Thyroid gland (tissue), 4 donors: ENCODE measurements around the gene PSKH1. TPM values are rescaled to one million over a fixed set of nuclear protein-coding genes. Genes with fewer than 3 reads are reported as not detected.

ENCODE experiments used
- DNase-seq, 2 donors: peaks; one replicate each; pipeline ENCODE4 v3.0.0-alpha.2; 2019
- H3K27ac ChIP-seq, 3 donors: fragments of 200-600 bp; sonication (generic); 1 replicate in 2 of 3; 2 replicates in 1 of 3; pipeline ENCODE4 v1.5.1; 2016 to 2019; ENCODE audit warnings: mild to moderate bottlenecking in 1 of 3, moderate library complexity in 1 of 3
- H3K27me3 ChIP-seq: fragments of 200-600 bp; sonication (generic); one replicate; pipeline ENCODE4 v1.5.1; 2019
- H3K36me3 ChIP-seq, 2 donors: fragments of 200-600 bp; sonication (generic); one replicate each; pipeline ENCODE4 v1.5.1; 2016 to 2019
- H3K4me1 ChIP-seq, 2 donors: fragments of 200-600 bp; sonication (generic); one replicate each; pipeline ENCODE4 v1.5.1; 2017 to 2019
- H3K4me3 ChIP-seq, 3 donors: fragments of 200-600 bp; sonication (generic); replicated peaks in 1 of 3; 1 replicate in 2 of 3; 2 replicates in 1 of 3; pipeline ENCODE4 v1.5.1; 2016; ENCODE audit warnings: mild to moderate bottlenecking in 1 of 3
- H3K9me3 ChIP-seq: fragments of 200-600 bp; sonication (generic); one replicate; pipeline ENCODE4 v1.5.1; 2017
- POLR2A ChIP-seq, 2 donors: fragments of 450-650 bp; IDR thresholded peaks; one replicate each; pipeline ENCODE4 v1.6.1; 2017; ENCODE audit warnings: antibody characterized with exemption in 2 of 2, mild to moderate bottlenecking in 2 of 2, moderate library complexity in 1 of 2
- WGBS, 2 donors: methylation state at CpG; one replicate each; pipeline ENCODE4 v1.1.5; 2017; 5-methylcytosine and 5-hydroxymethylcytosine counted together
- intact Hi-C: fragments of 100-400 bp; cut with DNase I; formaldehyde crosslinking; loops from one replicate; pipeline ENCODE4 v1.15.1; 2023
- total RNA-seq, 4 donors: library from RNA; depleted of rRNA; stranded (reverse); fragments of >200 nt; gene quantifications; one replicate each; pipeline ENCODE4 v1.2.3, GENCODE V29; 2016
- TF ChIP-seq, protein P1 (sequence below), 6 experiments: fragments of 200-600 bp in 3 of 6; fragments of 450-650 bp in 3 of 6; sonication (generic) in 3 of 6; IDR thresholded peaks; one replicate each; pipeline ENCODE4 v1.5.1; 2016 to 2019; ENCODE audit warnings: antibody characterized with exemption in 6 of 6, mild to moderate bottlenecking in 2 of 6, inconsistent platforms in 1 of 6, moderate library complexity in 1 of 6

Gene PSKH1
- total RNA-seq, 4 donors from 2014 or later = 20.3 to 35.7 (median 28.8) TPM

DNA sequence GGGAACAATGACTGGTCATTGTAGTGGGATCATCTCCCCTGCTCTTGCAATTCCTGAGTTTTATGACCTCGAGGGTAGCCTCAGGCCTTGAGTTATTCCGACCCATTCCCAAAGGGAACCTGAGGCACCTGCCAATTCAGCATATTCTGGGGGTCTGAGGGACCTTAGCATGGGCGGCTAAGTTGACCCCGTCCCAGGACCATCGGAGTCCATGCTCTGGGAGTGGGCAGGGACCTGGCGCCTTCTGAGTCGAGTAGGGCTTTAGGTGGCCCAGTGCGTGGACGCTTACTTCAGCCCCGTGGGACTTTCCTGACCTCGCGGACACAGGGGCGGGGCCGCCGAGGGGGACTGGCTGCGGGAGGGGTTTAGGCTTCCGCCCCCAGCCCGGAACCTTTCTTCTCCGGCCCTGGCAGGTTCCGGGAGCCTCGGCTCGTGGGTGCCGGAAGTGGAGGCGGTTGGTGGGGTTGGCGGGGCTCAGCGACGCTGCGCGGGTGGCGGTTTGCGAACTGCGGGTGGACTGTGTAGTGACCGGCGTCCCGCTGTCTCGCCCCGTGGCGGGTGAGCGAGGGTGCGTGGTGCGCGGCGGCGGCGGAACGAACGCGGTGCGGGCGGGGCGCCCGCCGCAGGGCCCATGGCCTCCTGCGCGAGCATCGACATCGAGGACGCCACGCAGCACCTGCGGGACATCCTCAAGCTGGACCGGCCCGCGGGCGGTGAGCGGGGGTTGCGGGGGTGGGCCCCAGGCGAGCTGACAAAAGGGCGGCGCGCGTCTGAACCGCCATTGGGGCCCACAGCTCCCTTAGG, 20.2 kb upstream of the PSKH1 start, which contains the start of gene EDC4:
EDC4 (plus strand) TSS at position 422 of the 804 bp plus-strand sequence; CDS start at position 632, 210 bp downstream.
- intact Hi-C loops = no loop called here

DNA sequence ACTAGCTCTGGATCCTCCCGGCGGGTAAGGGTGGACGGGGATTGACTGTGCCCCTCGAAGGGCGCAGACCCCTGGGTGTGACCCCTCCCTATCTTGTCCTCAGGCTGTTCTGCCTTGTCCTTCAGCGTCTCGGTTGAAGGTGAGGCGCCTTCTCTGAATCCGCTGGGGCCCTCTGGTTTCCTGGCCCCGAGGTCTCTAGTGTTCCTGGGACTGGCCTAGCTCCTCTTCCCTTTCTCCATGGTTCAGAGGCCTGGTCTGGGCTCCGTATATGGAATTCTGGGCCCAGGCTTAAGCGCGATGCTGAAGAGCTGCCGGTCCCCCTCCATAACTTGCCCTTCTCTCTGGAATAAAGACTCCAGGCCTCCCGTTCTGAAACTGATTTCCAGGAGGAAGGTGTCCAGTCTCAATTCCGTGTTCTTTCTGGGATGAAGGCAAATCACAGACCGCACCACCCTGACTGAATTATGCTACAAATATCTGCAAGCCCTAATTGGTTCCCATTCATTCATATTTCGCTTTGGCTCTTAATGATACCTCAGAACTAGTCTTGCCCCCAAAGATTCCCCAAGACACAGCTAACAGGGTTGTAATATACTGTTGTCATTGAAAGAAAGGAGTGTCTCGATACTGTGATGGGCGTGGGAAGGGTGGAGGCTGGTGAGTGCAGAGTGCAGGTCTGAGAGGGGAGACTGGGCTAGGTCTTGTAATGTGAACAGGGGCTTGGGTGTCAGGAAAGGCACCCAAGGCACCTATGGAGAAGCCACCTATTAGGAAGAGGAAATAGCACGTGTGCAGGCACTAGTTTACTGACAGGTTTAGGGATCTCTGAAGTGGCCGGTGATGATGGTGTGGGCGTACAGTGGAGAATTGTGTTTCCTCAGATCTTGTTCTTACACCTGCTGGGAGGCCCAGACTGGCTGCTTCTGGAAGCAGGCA, 19.4 kb upstream of the PSKH1 start:
- H3K36me3 ChIP-seq = peaks cover 25 to 34% of the 10 kb centered on the region in 2 donors
- intact Hi-C loops = no loop called here
- peak overlapping the region; percentile 60 to 92 (median 90) for H3K4me3 ChIP-seq
- H3K27me3 ChIP-seq = no peaks in the 10 kb centered on the region
- no peak for DNase-seq
- WGBS, 2 donors = 15 to 27% methylated on average over 13 to 23 of the region's 23 CpGs
- H3K27ac ChIP-seq = peak overlapping the region in 2 of 3 donors; percentile 37 to 39
- no peaks in the 10 kb centered on the region for H3K9me3 ChIP-seq
- TF ChIP-seq, protein P1, sequence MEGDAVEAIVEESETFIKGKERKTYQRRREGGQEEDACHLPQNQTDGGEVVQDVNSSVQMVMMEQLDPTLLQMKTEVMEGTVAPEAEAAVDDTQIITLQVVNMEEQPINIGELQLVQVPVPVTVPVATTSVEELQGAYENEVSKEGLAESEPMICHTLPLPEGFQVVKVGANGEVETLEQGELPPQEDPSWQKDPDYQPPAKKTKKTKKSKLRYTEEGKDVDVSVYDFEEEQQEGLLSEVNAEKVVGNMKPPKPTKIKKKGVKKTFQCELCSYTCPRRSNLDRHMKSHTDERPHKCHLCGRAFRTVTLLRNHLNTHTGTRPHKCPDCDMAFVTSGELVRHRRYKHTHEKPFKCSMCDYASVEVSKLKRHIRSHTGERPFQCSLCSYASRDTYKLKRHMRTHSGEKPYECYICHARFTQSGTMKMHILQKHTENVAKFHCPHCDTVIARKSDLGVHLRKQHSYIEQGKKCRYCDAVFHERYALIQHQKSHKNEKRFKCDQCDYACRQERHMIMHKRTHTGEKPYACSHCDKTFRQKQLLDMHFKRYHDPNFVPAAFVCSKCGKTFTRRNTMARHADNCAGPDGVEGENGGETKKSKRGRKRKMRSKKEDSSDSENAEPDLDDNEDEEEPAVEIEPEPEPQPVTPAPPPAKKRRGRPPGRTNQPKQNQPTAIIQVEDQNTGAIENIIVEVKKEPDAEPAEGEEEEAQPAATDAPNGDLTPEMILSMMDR (IDR thresholded peaks at IDR 0.05) = no peak
- TF ChIP-seq POLR2A (IDR thresholded peaks at IDR 0.05) = no peak
- peaks cover 18 to 22% of the 10 kb centered on the region in 2 donors for H3K4me1 ChIP-seq

More for the DNA sequence above, 20.2 kb upstream of the PSKH1 start, which contains the start of gene EDC4:
- DNase-seq = peak; percentile 81 to 82
- Histone ChIP-seq H3K27ac (peak within 1 kb of the TSS; percentile 37 to 67 (median 39)), H3K9me3 (no peaks in the 10 kb centered on the region), H3K4me1 (peaks cover 18 to 22% of the 10 kb centered on the region in 2 donors), H3K36me3 (peaks cover 16 to 34% of the 10 kb centered on the region in 2 donors), H3K4me3 (peak within 1 kb of the TSS; percentile 60 to 92 (median 90)), H3K27me3 (no peaks in the 10 kb centered on the region)
- TF ChIP-seq, protein P1 (IDR thresholded peaks at IDR 0.05) = peak in 1 of 6 experiments; percentile 13
- TF ChIP-seq POLR2A (IDR thresholded peaks at IDR 0.05) = peak in 1 of 2 donors; percentile 58
- WGBS, 2 donors = 2 to 7% methylated on average over 8 to 36 of the region's 72 CpGs

DNA sequence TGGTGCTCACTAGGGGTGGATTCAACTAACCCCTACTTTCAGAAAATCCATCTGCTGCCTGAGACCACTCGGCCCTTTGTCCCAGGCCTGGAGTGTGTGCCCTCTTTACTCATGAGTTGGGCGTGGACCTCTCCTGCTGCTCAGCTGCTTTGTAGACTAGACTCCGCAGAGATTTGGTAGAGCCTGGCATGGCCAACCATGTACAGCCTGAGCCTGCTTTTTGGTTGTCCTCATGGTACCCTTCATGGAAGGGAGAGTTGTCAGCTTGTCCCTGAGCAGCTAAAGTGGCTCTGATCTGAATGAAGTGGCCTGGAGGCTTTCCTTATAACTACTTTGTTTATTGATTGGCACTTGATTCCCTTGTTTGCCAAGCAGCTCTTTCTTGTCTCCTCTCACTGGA, 18.7 kb upstream of the PSKH1 start:
- H3K36me3 ChIP-seq = peaks cover 32 to 39% of the 10 kb centered on the region in 2 donors
- H3K27me3 ChIP-seq = no peaks in the 10 kb centered on the region
- no peak for DNase-seq
- 71% methylated on average over 3 of the region's 3 CpGs; no CpG with 5 or more reads in 1 of the 2 donors for WGBS, 2 donors
- no peaks in the 10 kb centered on the region for H3K9me3 ChIP-seq
- TF ChIP-seq, protein P1 (IDR thresholded peaks at IDR 0.05) = no peak
- no peak for TF ChIP-seq POLR2A (IDR thresholded peaks at IDR 0.05)
- H3K27ac ChIP-seq = no peak overlapping the region
- peak overlapping the region in 1 of 3 donors; percentile 90 for H3K4me3 ChIP-seq
- peaks cover 18 to 22% of the 10 kb centered on the region in 2 donors for H3K4me1 ChIP-seq
- intact Hi-C loops = no loop called here

DNA sequence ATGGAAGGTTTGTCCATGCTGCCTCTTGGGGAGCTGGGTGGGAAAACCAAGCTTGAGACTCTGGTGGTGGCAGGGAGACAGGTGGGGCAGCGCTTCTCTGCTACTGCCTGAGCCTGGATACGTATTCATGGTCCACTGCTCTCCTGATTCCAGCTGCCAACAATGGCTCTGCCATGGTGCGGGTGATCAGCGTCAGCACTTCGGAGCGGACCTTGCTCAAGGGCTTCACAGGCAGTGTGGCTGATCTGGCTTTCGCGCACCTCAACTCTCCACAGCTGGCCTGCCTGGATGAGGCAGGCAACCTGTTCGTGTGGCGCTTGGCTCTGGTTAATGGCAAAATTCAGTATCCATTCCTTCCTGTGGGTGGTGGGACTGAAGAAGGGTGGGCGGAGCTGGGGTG, 16.0 kb upstream of the PSKH1 start:
- intact Hi-C loops = no loop called here
- no peak for DNase-seq
- Histone ChIP-seq H3K4me3 (no peak overlapping the region), H3K4me1 (peaks cover 18 to 22% of the 10 kb centered on the region in 2 donors), H3K9me3 (no peaks in the 10 kb centered on the region), H3K36me3 (peaks cover 52 to 58% of the 10 kb centered on the region in 2 donors), H3K27me3 (no peaks in the 10 kb centered on the region), H3K27ac (no peak overlapping the region)
- 92% methylated on average over 9 to 11 of the region's 11 CpGs for WGBS, 2 donors
- no peak for TF ChIP-seq POLR2A (IDR thresholded peaks at IDR 0.05)
- TF ChIP-seq, protein P1 (IDR thresholded peaks at IDR 0.05) = no peak
